GM19328 (cell line): ENCODE data around the gene PPP1R26.
"Not testable (repeated sequence)": the region's sequence is repeated elsewhere in the genome, so short reads cannot be mapped to it uniquely, and the experiment has no call there.

Source experiments
- ATAC-seq: cut with Tn5 transposase; IDR thresholded peaks from one replicate; pipeline ENCODE4 v1.9.1; 2021; ENCODE audit warnings: mild to moderate bottlenecking, moderate library complexity; ENCODE audit not compliant: unreplicated experiment

Gene PPP1R26, protein sequence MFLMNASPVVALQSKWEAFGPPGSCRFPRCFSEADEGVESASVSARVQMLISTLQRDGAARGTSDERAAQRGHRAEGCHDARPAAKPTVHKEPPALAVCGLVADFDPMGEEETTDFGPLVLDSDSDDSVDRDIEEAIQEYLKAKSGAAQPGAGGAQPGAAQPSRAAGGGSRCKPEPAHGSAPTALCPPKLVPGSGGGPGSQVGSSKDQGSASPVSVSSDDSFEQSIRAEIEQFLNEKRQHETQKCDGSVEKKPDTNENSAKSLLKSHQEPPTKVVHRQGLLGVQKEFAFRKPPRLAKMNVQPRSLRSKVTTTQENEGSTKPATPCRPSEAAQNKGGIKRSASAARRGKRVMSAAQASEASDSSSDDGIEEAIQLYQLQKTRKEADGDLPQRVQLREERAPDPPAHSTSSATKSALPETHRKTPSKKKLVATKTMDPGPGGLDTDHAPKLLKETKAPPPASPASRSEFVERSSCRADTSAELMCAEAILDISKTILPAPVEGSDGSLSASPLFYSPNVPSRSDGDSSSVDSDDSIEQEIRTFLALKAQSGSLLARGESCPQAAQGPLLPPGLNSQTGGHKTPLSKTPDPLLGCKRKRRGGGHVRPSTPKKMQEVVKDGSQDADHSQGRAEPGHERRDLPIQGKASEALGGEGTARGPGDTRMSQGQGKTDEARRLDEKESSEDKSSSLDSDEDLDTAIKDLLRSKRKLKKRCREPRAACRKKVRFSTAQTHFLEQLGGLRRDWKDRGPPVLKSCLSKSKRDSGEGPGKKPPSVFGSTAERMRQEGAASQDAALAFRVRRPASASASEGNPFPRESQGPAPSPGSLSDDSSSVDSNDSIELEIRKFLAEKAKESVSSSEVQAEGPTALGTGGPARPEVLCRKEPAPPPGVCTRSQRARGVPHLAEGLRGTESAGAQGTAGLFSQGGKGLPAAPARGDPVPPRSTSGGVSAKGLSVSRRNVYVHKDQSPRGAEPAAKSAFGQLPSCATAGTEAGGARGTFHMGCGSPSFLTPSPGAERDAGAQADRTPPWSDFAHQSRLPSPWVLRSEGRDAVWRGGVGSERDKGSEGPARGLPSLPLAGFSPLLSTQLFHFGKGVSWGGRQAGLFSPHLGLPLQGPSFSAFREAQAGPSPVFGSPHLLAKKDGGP (N-terminal part only)

DNA sequence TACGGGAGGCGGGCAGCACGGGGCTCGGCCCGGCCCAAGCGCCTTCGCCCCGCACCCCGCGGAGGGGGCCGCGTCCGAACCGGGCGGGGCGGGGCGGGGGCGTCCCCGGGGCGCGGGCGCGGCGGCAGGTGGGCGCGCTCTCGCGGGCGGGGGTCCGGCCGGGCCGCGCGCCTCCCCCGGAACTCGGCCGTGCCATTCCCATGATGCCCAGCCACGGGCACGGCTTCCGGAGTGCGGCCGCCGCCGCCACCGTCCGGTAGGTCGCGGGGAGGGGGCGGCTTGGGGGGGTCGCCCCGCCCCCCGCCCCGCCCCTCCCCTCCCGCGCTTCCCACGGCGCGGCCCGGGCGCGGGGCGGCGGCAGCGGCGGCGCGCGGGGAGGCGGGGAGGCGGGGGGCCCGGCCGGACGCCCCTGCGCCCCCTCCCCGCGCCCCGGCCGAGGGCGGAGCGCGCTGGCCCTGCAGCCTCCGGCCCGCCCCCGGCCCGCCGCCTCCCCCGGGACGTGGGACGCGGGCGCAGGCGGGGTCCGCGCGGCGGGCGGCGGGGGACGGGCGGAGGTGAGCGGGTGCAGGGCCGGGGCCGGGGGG is at the start of gene PPP1R26:
Gene PPP1R26 (plus strand): TSS at position 314 of the 584 bp plus-strand sequence. CDS start 4,729 bp downstream, outside the sequence.
- ATAC-seq: no peak

DNA sequence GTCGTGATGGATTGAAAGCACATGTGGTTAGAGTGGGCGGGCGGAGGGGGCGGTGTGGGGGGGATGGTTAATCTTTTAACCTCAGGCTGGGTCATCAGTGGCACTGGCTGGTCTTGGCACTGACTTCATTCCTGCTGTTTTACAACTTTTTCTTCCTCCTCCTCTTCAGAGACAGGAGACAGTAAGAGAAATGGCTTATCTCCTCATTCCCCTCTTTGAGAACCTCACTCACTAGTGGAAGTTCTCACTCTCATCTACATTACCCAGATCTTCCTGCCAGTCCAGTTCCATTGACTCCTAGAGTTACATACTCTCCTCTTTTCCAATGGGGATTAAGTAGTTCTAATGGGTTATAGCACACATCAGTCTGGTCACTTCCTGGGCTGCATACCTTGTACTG is 42.3 kb upstream of the PPP1R26 start:
- ATAC-seq: no peak

DNA sequence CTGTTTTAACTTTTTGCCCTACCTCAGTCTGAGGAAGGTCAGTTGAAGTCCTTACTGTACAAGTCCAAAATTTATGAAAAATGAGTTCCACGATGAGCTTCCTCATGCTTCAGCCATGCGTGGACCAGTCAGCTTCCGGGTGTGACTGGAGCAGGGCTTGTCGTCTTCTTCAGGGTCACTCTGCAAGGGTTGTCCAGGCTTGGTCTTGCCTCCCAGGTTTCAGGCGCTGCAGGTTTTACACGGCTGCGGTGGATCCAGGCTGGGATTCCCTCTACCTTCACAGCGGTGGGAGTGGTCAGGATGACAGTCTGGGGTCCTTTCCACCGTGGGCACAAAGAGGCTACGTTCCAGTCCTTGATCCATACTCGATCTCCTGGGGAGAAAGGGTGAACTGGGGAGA is 41.9 kb upstream of the PPP1R26 start:
- ATAC-seq: not testable (repeated sequence)

DNA sequence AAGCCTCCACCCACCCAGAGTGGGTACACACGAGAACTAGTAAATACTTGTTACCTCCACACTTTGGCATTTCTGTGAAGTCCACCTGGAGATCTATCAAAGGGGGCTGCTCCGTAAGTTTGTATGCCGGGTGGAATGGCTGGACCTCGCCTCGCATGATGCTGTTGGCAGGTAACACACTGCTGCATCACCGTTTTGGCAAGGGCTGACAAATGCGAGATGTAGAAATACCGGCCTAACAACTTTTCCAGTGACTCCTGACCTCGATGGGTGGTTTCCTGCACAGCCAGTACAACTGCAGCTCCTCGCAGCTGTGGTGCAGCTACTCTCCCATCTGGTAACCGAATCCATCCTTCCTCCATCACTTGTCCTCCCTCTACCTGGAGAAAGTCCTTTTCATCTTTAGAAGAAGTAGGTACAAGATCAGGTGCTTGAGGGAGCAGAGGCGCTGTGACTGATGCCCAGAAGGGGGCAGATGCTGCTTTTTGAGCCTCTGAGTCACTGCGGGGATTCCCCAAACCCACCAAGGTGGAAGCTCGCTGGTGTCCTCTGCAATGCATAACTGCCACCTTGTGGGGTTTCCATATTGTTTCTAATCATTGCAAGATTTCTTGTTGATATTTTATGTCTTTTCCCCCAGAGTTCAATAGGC is 40.9 kb upstream of the PPP1R26 start:
- not testable (repeated sequence) for ATAC-seq

DNA sequence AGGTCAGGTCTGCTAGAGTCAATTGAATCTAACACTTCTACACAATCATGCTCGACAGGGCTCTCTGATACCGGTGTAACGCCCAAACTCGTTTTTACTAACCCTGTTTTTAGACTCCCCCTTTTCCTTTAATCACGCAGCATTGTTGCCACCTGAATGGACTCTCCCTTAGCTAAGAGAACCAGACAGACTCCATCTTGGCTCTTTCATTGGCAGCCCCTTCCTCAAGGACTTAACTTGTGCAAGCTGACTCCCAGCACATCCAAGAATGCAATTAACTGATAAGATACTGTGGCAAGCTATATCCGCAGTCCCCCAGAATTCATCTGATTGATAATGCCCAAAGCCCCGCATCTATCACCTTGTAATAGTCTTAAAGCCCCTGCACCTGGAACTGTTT is 40.1 kb upstream of the PPP1R26 start:
- not testable (repeated sequence) for ATAC-seq

DNA sequence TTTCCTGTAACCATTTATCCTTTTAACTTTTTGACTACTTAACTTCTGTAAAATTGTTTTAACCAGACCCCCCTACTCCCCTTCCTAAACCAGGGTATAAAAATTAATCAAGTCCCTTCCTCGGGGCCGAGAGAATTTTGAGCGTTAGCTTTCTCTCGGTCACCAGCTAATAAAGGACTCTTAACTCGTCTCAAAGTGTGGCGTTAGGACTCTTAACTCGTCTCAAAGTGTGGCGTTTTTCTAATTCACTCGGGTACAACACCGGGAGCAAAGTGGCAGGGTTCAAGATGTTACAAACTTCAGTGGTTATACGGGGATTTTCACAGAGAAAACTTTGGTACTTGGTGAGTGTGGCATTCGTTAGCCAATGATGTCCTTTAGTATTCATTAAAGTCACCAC is 39.7 kb upstream of the PPP1R26 start:
- ATAC-seq: no peak

DNA sequence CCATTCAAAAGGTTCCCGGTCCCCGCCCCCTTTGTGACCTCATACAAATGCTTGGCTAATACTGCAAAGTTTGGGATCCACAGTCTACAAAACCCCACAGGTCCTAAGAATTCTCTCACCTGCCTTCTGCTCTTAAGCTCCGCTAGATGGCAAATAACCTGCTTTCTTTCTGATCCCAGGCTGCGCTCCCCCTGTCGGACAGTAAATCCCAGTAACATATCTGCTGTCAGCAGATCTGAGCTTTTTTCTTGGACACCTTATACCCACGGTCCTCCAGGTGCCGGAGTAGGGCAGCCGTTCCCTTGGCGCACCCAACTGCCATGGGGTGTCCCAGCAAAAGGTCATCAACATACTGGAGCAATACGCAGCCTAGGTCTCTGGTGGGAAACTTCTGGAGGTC is 39.0 kb upstream of the PPP1R26 start:
- ATAC-seq: no peak

DNA sequence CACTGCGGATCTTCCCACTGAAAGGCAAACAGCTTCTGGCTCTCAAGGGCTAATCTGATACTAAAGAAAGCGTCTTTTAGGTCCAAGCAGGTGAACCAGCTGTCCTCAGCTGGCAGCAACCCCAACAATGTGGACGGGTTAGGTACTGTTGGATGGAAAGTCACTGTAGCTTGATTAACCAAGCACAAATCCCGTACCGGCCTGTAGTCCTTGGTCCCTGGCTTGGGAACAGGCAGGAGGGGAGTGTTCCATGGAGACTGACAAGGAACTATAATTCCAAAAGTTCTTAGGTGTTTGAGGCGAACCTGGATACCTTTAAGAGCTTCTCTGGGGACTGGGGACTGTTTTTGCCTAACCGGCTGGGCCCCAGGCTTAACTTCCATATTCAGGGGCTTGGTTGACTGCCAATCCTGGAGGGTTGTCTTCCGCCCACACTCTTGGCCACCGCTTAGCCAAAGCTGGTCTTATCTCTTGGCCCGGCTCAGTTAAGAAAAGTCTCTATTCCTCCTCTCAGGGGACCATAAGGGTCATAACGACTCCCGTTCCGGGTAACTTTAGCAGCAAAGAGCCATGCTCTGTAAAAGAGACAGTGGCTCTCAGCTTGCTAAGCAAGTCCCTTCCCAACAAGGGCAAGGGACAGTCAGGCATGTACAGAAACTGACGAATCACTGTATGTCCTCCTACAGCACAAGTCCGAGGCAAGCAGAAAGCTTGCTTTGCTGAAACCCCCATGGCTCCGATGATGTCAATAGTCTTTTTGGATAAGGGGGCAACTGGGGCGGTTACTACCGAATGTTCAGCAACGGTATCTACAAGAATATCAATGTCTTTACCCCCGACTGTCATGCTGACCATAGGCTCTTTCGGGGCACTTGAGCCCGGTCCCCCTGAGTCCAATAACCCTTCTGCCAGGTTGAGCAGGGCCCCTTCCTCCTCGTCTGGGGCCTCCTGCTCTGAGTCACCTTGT is 38.2 kb upstream of the PPP1R26 start:
- not testable (repeated sequence) for ATAC-seq

DNA sequence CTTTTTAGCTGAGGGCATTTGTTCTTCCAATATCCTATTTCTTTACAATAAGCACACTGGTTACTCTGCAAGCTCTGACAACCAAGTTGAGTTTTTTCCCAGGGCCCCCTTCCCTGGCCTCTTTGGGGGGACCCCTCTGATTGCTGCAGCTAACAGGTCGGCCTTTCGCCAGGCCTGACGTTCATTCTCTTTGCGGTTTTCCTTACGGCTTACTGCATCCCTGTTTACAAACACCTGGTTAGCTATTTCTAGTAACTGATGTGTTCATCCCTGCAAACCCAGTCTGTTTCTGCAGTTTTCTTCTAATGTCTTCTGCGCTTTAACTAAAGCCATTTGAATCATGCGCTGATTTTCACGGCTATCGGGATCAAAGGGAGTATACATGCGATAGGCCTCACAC is 37.5 kb upstream of the PPP1R26 start:
- ATAC-seq: no peak

DNA sequence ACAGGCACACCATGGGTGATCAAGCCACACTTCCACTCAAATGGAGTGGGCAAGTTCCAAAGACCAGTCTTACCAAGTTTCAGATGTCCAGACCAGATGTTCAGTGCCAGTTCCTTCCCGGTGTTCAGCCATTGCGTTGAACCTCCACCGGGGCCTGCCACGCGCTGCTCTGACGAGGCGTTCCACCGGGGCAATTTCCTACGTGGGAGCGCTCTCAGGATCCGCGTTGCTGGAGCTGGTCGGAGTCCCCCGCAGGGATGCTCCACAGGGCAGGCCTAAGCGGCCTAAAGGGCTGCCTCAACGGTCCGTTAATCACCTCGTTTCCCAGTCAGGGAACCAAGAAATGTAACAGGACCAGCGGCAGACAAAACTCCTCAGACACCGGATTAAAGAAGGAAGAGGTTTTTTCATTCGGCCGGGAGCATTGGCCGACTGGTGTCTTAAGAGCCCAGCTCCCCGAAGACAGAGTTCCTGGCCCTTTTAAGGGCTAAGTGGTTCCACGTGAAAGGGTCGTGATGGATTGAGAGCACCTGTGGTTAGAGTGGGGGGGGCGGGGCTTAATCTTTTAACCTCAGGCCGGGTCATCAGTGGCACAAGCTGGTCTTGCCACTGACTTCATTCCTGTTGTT is 35.7 kb upstream of the PPP1R26 start:
- ATAC-seq: no peak

DNA sequence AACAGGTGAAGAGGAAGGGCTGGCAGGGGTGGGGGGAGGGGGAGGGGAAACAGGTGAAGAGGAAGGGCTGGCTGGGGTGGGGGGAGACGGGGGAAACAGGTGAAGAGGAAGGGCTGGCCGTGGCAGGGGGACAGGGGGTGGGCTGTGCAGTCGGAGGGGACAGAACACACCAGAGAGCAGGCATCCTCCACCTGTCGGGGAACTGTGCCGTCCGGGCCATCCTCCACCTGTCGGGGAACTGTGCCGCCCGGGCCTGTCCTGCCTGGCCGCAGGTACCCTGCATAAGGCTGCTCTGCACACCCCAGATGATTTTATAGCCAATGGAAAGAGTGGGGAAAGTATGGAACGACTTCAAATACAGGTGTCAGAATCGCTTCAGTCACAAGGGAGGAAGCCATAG is 32.5 kb upstream of the PPP1R26 start:
- ATAC-seq: no peak

DNA sequence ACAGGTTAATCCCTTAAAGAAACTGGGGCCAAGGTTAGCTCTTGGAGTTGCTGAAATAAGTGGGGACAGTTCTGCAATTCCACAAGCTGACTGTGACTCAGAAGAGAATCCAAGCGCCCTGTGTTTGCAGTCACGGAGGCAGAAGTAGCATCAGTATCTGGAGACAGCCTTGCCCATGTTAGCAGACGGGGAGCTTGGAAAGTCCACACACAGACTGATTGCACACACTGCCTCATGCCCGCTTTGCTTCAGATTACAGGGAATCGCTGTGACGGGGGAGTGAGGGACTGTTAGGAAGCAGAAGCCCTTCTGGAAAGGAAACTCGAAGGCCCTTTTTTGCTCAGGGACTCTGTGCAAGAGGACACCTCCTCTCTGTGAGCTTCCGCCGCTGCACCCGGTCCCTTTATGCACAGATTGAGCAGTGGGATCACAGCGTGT is 30.9 kb upstream of the PPP1R26 start:
- ATAC-seq: no peak

DNA sequence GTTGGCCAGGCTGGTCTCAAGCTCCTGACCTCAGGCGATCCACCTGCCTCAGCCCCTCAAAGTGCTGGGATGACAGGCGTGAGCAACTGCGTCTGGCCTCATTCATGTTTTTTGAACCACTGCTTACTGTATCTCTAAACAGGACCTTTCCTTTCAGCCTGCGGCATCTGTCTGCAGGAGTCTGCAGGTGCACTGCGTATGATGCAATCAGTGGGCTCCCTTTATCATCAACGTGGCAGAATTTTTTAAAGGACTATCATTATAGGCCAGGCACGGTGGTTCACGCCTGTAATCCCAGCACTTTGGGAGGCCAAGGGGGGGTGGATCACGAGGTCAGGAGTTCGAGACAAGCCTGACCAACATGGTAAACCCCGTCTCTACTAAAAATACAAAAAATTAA is 30.1 kb upstream of the PPP1R26 start:
- not testable (repeated sequence) for ATAC-seq

DNA sequence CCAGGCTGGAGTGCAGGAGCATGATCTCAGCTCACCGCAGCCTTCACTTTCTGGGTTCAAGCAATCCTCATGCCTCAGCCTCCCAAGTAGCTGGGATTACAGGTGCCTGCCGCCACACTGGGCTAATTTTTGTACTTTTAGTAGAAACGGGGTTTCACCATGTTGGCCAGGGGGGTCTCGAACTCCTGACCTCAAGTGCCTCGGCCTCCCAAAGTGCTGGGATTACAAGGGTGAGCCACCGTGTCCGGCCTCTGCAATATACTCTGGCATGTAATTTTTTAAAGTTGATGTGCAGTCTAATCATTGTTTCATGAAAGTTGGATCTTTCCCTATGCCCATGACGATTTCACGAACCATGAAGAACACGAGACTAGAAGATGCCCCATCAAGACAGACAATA is 28.6 kb upstream of the PPP1R26 start:
- ATAC-seq: no peak

DNA sequence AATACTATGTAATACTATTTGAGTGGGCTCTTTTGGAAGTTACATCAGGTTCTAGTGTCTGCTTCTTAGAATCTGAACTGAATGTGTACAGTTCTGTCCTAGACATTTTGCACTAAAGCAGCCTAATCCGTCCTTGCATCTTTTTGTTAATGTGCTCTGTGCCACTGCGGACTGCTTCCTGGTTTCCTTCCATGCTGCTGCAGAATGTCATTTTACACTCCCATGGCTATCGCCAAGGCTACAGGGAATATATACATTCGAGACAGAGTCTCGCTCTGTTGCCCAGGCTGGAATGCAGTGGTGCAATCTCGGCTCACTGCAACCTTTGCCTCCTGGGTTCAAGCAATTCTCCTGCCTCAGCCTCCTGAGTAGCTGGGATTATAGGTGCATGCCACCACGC is 27.7 kb upstream of the PPP1R26 start:
- ATAC-seq: not testable (repeated sequence)

DNA sequence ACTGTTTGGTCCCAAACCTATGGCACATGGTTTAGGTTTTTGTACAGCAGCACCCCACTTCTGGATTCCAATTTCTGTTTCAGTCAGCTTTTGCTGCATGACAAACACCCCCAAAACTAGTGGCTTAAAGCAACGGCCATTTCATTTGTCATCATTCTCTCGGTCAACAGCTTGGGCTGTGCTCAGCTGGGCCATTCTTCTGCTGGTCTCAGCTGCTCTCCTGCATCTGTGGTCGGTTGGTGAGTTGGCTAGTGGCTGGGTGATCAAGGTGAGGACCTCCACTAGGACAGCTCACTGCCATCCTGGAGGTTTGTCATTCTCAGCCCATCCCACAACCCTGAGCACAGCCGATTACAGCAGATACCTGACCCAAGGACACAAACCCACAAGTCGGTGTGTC is 24.8 kb upstream of the PPP1R26 start:
- ATAC-seq: no peak

DNA sequence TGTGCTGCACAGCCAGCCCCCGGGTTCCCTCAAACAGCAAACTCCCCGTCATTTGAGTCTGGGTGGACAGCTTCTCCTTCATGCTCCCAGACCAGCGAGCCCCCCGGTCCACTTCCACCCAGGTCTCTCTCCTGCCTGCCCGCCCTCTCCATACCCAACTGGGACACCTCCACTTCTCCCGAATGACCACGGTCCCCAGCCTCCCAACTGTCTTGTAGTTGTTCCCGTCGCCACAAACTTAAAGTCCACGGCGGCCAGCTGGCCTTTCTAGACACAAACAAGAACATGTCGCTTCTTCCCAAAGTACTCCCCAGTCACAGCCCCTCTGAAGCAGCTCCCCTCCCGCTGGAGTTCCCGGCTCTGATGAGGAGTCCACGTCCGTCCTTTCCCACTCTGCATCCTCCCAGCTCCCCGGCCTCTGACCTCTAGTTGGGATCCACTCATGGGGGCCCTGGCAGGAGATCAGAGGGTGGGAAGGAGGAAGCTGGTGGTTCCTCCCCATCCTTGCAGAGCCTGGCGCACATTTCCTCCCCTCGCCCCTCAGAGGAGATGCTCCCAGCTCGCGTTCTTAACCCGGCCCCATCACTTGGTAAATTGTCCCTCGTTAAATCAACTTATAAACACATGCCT is 24.1 kb upstream of the PPP1R26 start:
- no peak for ATAC-seq

DNA sequence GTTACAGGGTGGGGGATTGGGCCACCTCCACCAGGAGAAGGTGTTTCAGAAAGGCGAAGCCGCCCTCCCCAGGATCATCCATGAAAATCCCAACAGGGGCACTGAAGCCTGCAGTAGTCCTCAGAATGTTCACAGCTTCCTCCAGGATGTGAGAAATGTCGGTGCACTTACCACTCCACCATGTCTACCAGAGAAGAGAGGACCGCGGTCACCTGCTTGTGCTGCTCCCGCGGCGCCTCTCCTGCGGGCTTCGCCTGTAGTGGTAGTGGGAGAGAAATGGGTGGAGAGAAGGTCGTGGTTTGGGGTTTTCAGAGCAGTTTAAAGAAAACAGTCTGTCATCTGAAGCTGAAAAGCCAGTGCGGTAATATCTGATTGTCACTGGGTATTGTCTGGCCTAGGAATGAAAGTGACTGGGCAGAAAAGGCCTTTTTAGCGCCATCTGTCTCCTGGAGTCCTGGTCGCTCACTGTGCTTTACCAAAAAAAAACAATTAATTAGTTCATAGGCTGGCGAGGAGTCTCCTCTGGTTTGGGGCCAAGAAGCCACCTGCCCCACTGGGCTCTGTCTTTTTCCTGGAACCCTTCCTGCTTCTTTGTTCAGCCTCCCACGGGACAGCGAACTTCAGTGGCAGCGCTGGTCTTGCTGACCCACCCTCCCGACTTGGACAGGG is 23.0 kb upstream of the PPP1R26 start:
- no peak for ATAC-seq
